Measurements from ENCODE around the gene ME1. TPM values are rescaled to one million over a fixed set of nuclear protein-coding genes. Genes with fewer than 3 reads are reported as not detected.

ME1 gene
- total and polyA plus RNA-seq, 9 of the 15 experiments (the other 6 are each of a cell fraction or from before 2014, with no cell fraction given), result 3.2 to 10.4 (median 5.5) TPM

DNA sequence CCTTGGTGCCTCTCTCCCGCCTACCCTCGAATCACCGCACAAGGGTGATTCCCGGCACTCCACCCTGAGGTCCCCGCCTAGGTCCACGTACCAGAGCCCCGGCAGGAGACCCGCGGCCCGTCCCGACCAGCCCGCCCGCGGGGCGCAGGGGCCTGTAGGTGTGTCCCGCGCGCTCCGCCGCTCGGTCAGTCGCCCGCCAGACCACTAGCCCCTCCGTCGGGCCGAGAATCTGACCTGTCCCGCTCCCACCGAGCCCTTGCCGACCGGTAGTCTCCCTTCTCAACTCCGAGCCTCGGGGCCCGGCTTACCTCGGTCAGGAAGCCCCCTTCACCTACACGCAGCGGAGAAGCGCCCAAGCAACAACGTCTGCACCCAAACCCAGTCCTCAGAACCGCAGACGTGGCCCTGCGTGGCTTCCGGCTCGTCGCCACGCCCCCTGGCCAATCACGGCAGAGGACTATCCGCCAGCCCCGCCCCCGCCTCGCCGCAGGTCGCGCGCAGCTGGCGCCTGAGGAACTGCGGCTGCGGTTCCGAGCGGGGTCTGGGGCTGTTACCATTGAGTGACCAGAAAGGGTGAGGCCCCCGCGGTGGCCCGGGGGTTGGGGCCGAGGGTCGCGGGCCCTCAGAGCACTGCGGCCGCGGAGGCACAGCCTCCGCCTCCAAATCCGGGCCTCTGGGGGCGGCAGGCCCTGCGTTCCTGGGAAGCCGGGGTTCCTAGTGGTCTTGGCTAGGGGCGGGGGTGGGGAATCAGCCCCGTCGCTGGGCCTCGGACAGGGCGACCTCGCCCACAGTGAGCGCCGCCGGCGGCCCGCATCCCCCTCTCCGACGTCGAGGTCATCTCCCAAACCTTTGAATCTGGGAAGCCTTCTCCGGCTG lies 237.7 kb downstream of the ME1 start, which contains the start of the genes PGM3 and RWDD2A (continued):
- TF ChIP-seq, protein P1, sequence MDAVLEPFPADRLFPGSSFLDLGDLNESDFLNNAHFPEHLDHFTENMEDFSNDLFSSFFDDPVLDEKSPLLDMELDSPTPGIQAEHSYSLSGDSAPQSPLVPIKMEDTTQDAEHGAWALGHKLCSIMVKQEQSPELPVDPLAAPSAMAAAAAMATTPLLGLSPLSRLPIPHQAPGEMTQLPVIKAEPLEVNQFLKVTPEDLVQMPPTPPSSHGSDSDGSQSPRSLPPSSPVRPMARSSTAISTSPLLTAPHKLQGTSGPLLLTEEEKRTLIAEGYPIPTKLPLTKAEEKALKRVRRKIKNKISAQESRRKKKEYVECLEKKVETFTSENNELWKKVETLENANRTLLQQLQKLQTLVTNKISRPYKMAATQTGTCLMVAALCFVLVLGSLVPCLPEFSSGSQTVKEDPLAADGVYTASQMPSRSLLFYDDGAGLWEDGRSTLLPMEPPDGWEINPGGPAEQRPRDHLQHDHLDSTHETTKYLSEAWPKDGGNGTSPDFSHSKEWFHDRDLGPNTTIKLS (IDR thresholded peaks at IDR 0.05; ENCODE audit: borderline replicate concordance, low read depth), result peak; percentile 98
- TF ChIP-seq HNRNPLL (IDR thresholded peaks at IDR 0.05; ENCODE audit: low read depth, low read length, poor library complexity, severe bottlenecking) (peak; percentile 84), SMAD4 (CRISPR knock-in tag; conservative IDR thresholded peaks at IDR 0.05) (peak; percentile 67; the same call in 1 of the 2 replicates), ETV1 (tag; conservative IDR thresholded peaks at IDR 0.05; ENCODE audit: low read depth) (peak; percentile 58), TGIF2 (CRISPR knock-in tag; IDR thresholded peaks at IDR 0.05) (0 out of 2 replicates have a peak, but pooled peaks have one; percentile 44), KAT7 (CRISPR knock-in tag; IDR thresholded peaks at IDR 0.05; ENCODE audit: borderline replicate concordance) (0 out of 2 replicates have a peak, but pooled peaks have one; percentile 25), HDAC3 (IDR thresholded peaks at IDR 0.05; ENCODE audit: borderline replicate concordance, partially characterized antibody) (no peak)
- TF ChIP-seq, protein P2, sequence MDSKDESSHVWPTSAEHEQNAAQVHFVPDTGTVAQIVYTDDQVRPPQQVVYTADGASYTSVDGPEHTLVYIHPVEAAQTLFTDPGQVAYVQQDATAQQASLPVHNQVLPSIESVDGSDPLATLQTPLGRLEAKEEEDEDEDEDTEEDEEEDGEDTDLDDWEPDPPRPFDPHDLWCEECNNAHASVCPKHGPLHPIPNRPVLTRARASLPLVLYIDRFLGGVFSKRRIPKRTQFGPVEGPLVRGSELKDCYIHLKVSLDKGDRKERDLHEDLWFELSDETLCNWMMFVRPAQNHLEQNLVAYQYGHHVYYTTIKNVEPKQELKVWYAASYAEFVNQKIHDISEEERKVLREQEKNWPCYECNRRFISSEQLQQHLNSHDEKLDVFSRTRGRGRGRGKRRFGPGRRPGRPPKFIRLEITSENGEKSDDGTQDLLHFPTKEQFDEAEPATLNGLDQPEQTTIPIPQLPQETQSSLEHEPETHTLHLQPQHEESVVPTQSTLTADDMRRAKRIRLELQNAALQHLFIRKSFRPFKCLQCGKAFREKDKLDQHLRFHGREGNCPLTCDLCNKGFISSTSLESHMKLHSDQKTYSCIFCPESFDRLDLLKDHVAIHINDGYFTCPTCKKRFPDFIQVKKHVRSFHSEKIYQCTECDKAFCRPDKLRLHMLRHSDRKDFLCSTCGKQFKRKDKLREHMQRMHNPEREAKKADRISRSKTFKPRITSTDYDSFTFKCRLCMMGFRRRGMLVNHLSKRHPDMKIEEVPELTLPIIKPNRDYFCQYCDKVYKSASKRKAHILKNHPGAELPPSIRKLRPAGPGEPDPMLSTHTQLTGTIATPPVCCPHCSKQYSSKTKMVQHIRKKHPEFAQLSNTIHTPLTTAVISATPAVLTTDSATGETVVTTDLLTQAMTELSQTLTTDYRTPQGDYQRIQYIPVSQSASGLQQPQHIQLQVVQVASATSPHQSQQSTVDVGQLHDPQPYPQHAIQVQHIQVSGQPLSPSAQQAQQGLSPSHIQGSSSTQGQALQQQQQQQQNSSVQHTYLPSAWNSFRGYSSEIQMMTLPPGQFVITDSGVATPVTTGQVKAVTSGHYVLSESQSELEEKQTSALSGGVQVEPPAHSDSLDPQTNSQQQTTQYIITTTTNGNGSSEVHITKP (IDR thresholded peaks at IDR 0.05; ENCODE audit: partially characterized antibody), result peak; percentile 59

Measured in K562 (cell line).